Fibroblast of skin of back (primary cell): ENCODE data around the gene NRP2.

Experiments used
- DNase-seq: peaks from one replicate; pipeline ENCODE4 v3.0.0-alpha.2; 2013

Gene NRP2

GRCh38 chr2:205658572-205658971, 23.7 kb upstream of the NRP2 start:
- no peak for DNase-seq

GRCh38 chr2:205659922-205660321, 22.4 kb upstream of the NRP2 start:
- no peak for DNase-seq

- DNase-seq, result peak; percentile 97
Observed at GRCh38 chr2:205660521-205661124, 21.7 kb upstream of the NRP2 start.

- peak; percentile 49 for DNase-seq
Observed at GRCh38 chr2:205661281-205661680, 21.0 kb upstream of the NRP2 start.

- no peak for DNase-seq
Observed at GRCh38 chr2:205662206-205662965, 19.9 kb upstream of the NRP2 start.

- no peak for DNase-seq
Observed at GRCh38 chr2:205665791-205666190, 16.5 kb upstream of the NRP2 start.

GRCh38 chr2:205670292-205670691, 12.0 kb upstream of the NRP2 start:
- DNase-seq, result no peak

GRCh38 chr2:205673312-205673711, 9.0 kb upstream of the NRP2 start:
- DNase-seq, result no peak

GRCh38 chr2:205675861-205676516, 6.3 kb upstream of the NRP2 start:
- peak; percentile 80 for DNase-seq

GRCh38 chr2:205678541-205679142, 3.7 kb upstream of the NRP2 start:
- DNase-seq, result no peak

- DNase-seq, result no peak
Observed at GRCh38 chr2:205679410-205680009, 2.8 kb upstream of the NRP2 start.

GRCh38 chr2:205680067-205680466, 2.2 kb upstream of the NRP2 start:
- peak; percentile 95 for DNase-seq

- no peak for DNase-seq
Observed at GRCh38 chr2:205680903-205681302, 1.4 kb upstream of the NRP2 start.

- DNase-seq, result no peak
Observed at GRCh38 chr2:205681401-205682238, 681 bp upstream of the NRP2 start.

GRCh38 chr2:205682971-205683501, 735 bp downstream of the NRP2 start:
- no peak for DNase-seq

- DNase-seq, result peak; percentile 65
Observed at GRCh38 chr2:205683502-205684367, 1.4 kb downstream of the NRP2 start.

GRCh38 chr2:205684871-205685313, 2.6 kb downstream of the NRP2 start:
- DNase-seq, result no peak

- peak; percentile 75 for DNase-seq
Observed at GRCh38 chr2:205685314-205686055, 3.2 kb downstream of the NRP2 start.

- peak; percentile 55 for DNase-seq
Observed at GRCh38 chr2:205686056-205686782, 3.9 kb downstream of the NRP2 start.
